HG02943 (cell line): ENCODE data around the gene PRRT2.
"Not testable (repeated sequence)": the region's sequence is repeated elsewhere in the genome, so short reads cannot be mapped to it uniquely, and the experiment has no call there.

Experiments used
- ATAC-seq: cut with Tn5 transposase; IDR thresholded peaks from one replicate; pipeline ENCODE4 v1.9.1; 2021; ENCODE audit warnings: mild to moderate bottlenecking, low read depth, moderate library complexity; ENCODE audit not compliant: unreplicated experiment

The PRRT2 gene

DNA sequence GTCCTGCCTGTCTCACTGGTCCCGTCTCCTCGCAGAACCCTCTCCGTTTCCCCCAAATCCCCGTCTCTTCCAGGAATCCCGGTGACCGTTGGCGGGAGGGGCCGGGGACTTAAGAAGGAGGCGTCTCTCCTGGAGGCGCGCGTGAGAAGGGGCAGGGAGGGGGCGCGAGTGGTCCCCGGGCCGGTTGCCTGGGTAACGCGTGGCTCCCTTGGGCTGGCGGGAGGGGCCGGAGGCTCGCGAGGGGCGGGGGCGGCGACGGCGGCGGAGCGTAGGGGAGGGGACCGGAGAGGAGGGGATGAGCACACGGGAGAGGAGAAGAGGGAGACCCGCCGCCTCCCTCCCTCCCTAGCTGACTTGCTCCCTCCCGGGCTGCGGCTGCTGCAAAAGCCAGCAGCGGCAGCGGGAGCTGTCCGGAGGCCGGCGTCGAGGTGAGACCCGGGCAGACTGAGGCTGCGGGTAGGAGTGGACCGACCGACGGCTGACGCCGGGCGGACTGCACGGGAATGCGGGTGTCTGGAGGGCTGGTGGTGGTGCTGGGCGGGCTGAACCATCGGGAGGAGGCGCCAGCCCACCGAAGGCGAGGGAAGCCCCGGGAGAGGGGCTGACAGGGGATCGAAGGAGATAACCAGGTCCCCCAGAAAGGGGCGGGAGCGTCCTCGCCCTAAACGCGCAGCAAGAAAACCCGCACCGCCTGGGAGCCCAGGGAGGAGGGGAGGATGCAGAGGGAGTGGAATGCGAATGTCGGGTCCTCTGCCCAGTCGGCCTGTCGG, at the start of gene PRRT2:
TSS of gene PRRT2 (plus strand) at position 298 of the 770 bp plus-strand sequence. CDS start 862 bp downstream, outside the sequence.
- no peak for ATAC-seq

DNA sequence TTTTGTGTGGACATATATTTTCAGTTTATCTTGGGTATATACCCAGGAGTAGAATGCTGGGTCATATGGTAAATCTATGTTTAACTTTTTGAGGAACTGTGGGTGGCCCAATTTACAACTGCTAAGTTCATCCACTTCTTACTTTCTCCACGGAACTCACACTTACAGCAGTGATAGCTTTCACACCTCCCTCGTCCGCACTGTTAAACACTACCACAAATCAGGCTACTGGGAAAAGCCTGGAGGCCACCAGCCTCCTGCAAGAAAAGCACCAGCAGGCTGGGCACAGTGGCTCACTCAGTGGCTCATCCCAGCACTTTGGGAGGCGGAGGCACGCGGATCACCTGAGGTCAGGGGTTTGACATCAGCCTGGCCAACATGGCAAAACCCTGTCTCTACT, 48.7 kb upstream of the PRRT2 start:
- ATAC-seq, result no peak

- no peak for ATAC-seq
Observed at GRCh38 chr16:29765167-29766032, 46.6 kb upstream of the PRRT2 start.

GRCh38 chr16:29766571-29766970, 45.4 kb upstream of the PRRT2 start:
- no peak for ATAC-seq

DNA sequence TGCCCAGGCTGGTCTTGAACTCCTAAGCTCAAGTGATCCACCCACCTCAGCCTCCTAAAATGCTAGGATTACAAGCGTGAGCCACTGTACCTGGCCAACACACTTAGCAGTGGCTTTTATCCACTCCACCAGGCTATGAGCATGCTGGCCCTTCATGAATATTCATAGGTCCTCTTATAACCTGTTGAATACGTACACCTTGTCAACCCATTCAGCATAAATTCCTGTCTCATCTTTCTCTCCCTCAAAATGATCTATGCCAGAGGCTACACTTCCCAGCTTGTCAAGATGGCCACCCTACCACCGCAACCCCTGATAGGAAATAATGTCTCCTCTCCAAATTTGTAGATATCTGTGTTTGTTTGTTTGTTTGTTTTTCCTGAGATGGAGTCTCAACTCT, 44.9 kb upstream of the PRRT2 start:
- ATAC-seq, result no peak

DNA sequence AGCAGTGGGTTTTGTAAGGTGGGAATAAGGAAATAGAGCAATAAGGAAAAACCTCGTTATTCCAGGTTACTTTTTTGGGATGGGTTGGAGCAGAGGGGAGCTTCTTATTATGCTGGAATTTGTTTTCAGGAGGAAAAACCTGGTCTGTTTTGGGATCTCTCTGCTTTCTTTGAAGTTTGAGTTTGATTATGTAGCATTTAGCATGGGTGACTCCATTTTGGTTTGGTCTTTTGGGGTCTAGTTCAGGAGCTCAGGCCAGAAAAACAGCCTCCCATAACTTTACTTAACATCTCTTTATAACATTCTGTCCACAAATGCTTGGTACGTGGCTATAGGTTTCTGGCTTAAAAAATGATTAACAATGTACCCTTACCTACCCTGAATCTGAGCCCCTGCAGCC, 42.5 kb upstream of the PRRT2 start:
- no peak for ATAC-seq

DNA sequence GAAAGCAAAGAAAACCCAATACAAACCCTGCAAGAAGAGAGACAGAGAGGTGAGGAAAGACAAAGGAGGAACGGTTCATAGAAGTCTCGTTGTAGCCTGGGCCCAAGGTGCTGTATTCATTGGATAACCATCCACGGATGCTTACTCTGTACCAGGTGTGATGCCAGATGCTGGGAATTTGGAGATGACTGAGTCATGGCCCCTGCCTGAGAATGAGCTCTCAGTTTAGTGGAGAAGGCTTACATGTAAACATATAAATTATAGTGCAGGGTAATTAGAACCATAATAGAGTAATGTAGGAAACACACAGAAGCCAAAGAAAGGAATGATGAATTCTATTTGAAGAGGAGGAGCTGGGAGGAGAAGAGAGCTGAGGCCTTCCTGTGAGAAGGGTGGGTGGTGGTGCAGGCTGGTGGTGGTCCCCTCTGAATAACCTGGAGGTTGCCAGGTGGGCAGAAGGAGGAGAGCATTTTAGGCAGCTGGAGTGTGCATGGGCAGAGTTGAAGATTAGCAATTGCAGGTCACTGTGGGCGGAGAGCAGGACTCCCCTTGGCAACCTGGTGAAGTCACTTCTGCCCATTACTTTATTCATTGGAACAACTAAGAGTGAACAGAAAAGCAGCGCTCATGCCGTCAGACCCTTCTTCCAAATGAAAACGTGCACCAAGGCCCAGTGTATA, 41.6 kb upstream of the PRRT2 start:
- ATAC-seq, result no peak

- not testable (repeated sequence) for ATAC-seq
Observed at GRCh38 chr16:29772330-29772729, 39.7 kb upstream of the PRRT2 start.

- no peak for ATAC-seq
Observed at GRCh38 chr16:29774730-29775129, 37.3 kb upstream of the PRRT2 start.

DNA sequence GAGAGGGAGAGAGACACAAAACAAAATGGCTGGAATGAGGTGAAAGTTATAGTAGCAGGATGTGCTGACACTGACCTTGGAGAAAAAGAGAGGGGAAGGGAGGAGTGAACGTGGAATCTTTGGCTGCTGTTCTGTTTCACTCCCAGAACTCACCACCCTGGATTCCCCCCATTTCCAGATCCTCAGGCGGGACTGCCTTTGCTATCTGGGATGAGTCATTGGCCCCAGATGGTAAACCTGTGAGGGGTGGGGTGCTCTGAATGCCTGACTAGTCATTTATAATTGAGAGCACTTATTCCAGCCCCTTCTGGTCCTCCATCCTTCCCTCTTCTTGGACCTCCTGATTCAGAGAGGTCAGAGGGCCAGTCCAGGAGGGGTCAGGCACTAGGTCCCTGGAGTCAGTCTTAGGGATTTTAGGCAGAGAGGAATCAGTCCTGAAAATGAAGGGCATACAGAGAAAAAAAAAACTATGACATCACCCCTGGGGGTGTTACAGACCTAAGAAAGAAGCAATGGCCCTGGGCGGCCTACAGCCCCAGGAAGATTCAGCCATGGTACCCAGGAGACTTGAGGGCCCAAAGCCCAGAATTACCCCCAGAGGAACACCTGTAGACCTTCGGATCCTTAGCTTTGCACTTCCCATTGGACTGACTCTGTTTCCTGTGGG, 36.1 kb upstream of the PRRT2 start:
- no peak for ATAC-seq

DNA sequence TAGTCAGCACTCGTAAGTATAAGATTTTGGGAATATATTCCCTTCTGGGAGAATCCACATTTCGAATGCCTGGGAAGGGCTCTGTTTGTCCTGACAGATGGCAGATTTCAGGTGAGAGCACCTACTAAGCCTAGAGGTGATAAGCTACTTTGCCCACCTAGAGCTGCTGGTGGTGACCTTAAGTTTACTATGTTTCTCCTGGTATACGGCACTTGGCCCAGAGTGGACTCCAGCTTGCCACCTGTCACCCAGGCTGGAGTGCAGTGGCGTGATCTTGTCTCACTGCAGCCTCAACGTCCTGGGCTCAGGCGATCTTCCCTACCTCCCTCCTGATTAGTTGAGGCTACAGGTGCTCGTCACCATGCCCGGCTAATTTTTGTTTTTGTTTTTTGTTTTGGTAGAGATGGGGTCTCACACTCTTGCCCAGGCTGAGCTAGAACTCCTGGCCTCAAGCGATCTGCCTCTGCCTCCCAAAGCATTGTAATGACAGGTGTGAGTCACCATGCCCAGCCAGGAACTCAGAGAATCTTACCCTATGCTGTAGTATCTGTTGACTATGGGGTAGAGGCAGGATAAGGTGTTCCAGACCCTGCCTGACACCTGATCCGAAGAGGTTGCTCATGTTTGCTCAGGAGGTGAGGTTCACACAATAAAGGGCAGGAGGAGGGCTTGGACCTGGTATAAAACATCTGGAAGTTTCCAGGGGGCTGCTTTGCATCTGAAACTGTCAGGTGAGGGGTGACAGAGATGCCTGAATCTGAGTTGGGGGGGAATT, 34.2 kb upstream of the PRRT2 start, which contains the start of gene ZG16:
TSS of gene ZG16 (plus strand) at position 681 of the 775 bp plus-strand sequence. CDS start 1,011 bp downstream, outside the sequence.
- ATAC-seq, result no peak

DNA sequence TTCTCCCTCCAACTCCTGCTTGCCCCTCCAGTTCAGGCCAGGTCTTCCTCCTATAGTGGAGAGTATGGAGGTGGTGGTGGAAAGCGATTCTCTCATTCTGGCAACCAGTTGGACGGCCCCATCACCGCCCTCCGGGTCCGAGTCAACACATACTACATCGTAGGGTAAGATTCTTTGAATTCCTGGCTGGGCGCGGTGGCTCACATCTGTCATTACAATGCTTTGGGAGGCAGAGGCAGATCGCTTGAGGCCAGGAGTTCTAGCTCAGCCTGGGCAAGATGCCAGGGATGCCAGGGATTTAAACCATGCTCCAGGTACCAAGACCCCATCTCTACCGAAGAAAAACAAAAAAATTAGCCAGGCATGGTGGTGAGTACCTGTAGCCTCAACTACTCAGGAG, 32.5 kb upstream of the PRRT2 start:
- ATAC-seq, result no peak

GRCh38 chr16:29783094-29783953, 28.7 kb upstream of the PRRT2 start:
- ATAC-seq, result not testable (repeated sequence)

- no peak for ATAC-seq
Observed at GRCh38 chr16:29784157-29784556, 27.8 kb upstream of the PRRT2 start.

DNA sequence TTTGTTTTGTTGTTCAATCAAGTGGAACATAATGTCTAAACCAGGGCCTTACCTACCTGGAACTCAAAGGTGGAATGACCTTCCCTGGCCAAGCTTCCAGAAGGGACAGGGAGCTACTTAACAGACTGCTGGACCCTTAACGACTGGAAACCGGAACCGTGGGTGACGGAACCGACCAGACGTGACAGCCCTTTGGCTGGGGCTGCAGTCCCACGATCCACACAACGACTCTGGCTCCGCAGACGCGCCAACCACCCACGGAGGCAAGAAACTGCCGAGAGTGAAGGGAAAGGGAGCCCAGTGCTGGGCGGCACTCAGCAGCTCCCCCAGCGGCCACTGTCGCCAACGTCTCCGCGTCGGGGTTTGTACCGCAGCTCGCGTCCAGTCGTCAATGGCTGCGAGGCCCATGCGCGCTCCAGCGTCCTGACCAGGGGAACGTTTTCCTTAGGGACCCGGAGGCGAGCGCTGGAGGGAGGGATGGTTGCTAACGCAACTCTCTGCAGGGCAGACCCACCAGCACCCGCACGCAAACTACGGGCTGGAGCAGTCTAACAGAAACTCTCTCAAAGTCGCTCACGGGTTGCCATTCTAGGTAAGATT, 27.0 kb upstream of the PRRT2 start:
- no peak for ATAC-seq

DNA sequence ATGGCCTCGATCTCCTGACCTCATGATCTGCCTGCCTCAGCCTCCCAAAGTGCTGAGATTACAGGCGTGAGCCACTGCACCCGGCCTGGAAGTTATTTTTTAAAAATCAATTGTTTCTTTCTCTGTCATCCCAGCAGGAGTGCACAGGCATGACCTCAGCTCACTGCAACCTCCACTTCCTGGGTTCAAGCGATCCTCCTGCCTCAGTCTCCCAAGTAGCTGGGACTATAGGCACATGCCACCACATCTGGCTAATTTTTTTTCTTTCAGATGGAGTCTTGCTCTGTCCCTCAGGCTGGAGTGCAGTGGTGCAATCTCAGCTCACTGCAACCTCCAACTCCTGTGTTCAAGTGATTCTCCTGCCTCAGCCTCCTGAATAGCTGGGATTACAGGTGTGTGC, 24.8 kb upstream of the PRRT2 start:
- ATAC-seq, result not testable (repeated sequence)

- no peak for ATAC-seq
Observed at GRCh38 chr16:29789775-29790182, 22.2 kb upstream of the PRRT2 start.

DNA sequence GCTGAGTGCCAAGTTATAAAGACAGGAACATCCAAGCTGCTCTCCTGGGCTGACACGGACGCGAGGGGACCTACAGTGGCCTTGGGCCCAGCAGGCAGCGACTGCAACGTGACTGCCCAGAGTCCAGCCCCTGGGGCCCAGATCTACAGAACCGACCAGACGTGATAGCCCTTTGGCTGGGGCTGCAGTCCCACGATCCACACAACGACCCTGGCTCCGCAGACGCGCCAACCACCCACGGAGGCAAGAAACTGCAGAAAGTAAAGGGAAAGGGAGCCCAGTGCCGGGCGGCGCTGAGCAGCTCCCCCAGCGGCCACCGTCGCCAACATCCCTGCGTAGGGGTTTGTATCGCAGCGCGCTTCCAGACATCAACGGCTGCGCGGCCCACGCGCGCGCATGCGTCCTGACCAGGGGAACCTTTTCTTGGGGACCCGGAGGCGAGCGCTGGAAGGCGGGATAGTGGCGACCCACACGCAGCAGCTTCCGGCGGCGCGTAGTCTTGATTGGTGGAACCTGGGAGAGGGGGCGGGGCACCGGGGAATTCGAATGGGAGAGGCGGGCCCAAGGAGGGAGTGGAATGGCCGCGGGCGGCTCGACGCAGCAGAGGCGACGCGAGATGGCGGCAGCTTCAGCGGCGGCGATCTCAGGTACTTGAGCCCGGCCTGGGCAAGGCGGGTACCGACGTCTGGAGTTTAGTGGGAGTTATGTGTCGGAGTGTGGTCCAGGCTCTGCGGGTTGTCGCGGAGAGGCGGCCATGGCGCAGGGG, 21.6 kb upstream of the PRRT2 start, which contains the start of gene KIF22:
TSS of gene KIF22 (plus strand) at position 569 of the 766 bp plus-strand sequence. CDS start at position 578, 9 bp downstream.
- ATAC-seq, result peak; percentile 90
